Measurements from ENCODE around the gene NMRAL1. TPM values are rescaled to one million over a fixed set of nuclear protein-coding genes. Genes with fewer than 3 reads are reported as not detected.

The NMRAL1 gene
- polyA plus RNA-seq, 1 donor from 2014 or later = 6.3 TPM

GRCh38 chr16:4505356-4506147, 31.1 kb upstream of the NMRAL1 start:
- no peaks in the 10 kb centered on the region for H3K9me2 ChIP-seq (ENCODE audit: insufficient read depth, low read length)
- TF ChIP-seq EP300 (conservative IDR thresholded peaks at IDR 0.05; ENCODE audit: poor library complexity, severe bottlenecking) (no peak), SMC3 (conservative IDR thresholded peaks at IDR 0.05; ENCODE audit: poor library complexity) (no peak), TAF1 (IDR thresholded peaks at IDR 0.05; ENCODE audit: low read depth) (no peak), POLR2AphosphoS5 (IDR thresholded peaks at IDR 0.05) (no peak), EZH2 (IDR thresholded peaks at IDR 0.05; ENCODE audit: borderline replicate concordance, insufficient read depth, low read length, poor library complexity, severe bottlenecking) (no peak)
- TF ChIP-seq, protein P1, sequence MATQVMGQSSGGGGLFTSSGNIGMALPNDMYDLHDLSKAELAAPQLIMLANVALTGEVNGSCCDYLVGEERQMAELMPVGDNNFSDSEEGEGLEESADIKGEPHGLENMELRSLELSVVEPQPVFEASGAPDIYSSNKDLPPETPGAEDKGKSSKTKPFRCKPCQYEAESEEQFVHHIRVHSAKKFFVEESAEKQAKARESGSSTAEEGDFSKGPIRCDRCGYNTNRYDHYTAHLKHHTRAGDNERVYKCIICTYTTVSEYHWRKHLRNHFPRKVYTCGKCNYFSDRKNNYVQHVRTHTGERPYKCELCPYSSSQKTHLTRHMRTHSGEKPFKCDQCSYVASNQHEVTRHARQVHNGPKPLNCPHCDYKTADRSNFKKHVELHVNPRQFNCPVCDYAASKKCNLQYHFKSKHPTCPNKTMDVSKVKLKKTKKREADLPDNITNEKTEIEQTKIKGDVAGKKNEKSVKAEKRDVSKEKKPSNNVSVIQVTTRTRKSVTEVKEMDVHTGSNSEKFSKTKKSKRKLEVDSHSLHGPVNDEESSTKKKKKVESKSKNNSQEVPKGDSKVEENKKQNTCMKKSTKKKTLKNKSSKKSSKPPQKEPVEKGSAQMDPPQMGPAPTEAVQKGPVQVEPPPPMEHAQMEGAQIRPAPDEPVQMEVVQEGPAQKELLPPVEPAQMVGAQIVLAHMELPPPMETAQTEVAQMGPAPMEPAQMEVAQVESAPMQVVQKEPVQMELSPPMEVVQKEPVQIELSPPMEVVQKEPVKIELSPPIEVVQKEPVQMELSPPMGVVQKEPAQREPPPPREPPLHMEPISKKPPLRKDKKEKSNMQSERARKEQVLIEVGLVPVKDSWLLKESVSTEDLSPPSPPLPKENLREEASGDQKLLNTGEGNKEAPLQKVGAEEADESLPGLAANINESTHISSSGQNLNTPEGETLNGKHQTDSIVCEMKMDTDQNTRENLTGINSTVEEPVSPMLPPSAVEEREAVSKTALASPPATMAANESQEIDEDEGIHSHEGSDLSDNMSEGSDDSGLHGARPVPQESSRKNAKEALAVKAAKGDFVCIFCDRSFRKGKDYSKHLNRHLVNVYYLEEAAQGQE (IDR thresholded peaks at IDR 0.05; ENCODE audit: borderline replicate concordance) = no peak
- TF ChIP-seq, protein P2, sequence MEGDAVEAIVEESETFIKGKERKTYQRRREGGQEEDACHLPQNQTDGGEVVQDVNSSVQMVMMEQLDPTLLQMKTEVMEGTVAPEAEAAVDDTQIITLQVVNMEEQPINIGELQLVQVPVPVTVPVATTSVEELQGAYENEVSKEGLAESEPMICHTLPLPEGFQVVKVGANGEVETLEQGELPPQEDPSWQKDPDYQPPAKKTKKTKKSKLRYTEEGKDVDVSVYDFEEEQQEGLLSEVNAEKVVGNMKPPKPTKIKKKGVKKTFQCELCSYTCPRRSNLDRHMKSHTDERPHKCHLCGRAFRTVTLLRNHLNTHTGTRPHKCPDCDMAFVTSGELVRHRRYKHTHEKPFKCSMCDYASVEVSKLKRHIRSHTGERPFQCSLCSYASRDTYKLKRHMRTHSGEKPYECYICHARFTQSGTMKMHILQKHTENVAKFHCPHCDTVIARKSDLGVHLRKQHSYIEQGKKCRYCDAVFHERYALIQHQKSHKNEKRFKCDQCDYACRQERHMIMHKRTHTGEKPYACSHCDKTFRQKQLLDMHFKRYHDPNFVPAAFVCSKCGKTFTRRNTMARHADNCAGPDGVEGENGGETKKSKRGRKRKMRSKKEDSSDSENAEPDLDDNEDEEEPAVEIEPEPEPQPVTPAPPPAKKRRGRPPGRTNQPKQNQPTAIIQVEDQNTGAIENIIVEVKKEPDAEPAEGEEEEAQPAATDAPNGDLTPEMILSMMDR (IDR thresholded peaks at IDR 0.05; ENCODE audit: poor library complexity, severe bottlenecking) = no peak
- H3K9ac ChIP-seq (ENCODE audit: low read length) = no peak overlapping the region
- H2AFZ ChIP-seq (ENCODE audit: low read depth, low read length) = no peak overlapping the region
- no peak overlapping the region for H3K4me2 ChIP-seq (ENCODE audit: low read length)
- H3K27me3 ChIP-seq (ENCODE audit: insufficient read depth, low read depth, low read length) = no peaks in the 10 kb centered on the region
- no peaks in the 10 kb centered on the region for H4K20me1 ChIP-seq (ENCODE audit: insufficient read depth)
- H3F3A ChIP-seq (ENCODE audit: insufficient read depth, low read length, poor library complexity, severe bottlenecking) = no peaks in the 10 kb centered on the region
- no peaks in the 10 kb centered on the region for H3K79me2 ChIP-seq (replicated peaks; ENCODE audit: insufficient read depth, low read length)
- H3K36me3 ChIP-seq (ENCODE audit: insufficient read depth, low read length) = no peaks in the 10 kb centered on the region
- H3K4me3 ChIP-seq (ENCODE audit: low read length) = no peak overlapping the region
- no peak overlapping the region for H3K27ac ChIP-seq (ENCODE audit: low read length)
- H3K9me3 ChIP-seq (ENCODE audit: low read length) = no peaks in the 10 kb centered on the region

DNA sequence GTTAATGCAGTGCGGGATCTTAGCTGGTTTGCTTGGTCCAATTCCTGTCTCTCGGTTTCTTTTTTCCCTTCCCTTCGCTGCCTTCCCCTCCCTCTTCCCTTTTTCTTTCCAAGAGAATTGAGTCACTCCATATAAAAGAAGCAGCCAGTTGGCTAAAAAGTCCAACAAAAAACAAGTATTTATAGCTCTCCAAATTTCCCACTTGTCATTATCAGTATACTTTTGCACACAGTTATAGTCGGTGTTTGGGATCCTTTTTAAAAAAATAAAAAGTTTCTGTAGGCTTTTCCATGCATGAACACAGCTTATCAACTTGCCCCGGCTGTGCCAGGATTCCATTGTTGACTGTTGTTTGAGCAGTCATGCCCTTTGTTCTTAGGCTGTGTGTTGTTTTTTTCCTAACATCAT, 26.6 kb upstream of the NMRAL1 start:
- no peak overlapping the region for H3K4me3 ChIP-seq (ENCODE audit: low read length)
- no peaks in the 10 kb centered on the region for H3K9me2 ChIP-seq (ENCODE audit: insufficient read depth, low read length)
- no peaks in the 10 kb centered on the region for H3K9me3 ChIP-seq (ENCODE audit: low read length)
- no peak overlapping the region for H3K27ac ChIP-seq (ENCODE audit: low read length)
- no peaks in the 10 kb centered on the region for H4K20me1 ChIP-seq (ENCODE audit: insufficient read depth)
- H3K79me2 ChIP-seq (replicated peaks; ENCODE audit: insufficient read depth, low read length) = no peaks in the 10 kb centered on the region
- no peaks in the 10 kb centered on the region for H3K36me3 ChIP-seq (ENCODE audit: insufficient read depth, low read length)
- H2AFZ ChIP-seq (ENCODE audit: low read depth, low read length) = no peak overlapping the region
- H3F3A ChIP-seq (ENCODE audit: insufficient read depth, low read length, poor library complexity, severe bottlenecking) = no peaks in the 10 kb centered on the region
- no peak for TF ChIP-seq MXI1 (conservative IDR thresholded peaks at IDR 0.05; ENCODE audit: poor library complexity, severe bottlenecking)
- no peak for TF ChIP-seq RAD21 (conservative IDR thresholded peaks at IDR 0.05)
- no peak for TF ChIP-seq SMC3 (conservative IDR thresholded peaks at IDR 0.05; ENCODE audit: poor library complexity)
- TF ChIP-seq, protein P2 (IDR thresholded peaks at IDR 0.05; ENCODE audit: poor library complexity, severe bottlenecking) = no peak
- TF ChIP-seq, protein P1 (IDR thresholded peaks at IDR 0.05; ENCODE audit: borderline replicate concordance) = no peak
- no peak for TF ChIP-seq EZH2 (IDR thresholded peaks at IDR 0.05; ENCODE audit: borderline replicate concordance, insufficient read depth, low read length, poor library complexity, severe bottlenecking)
- no peak for TF ChIP-seq EP300 (conservative IDR thresholded peaks at IDR 0.05; ENCODE audit: poor library complexity, severe bottlenecking)
- no peak for TF ChIP-seq POLR2AphosphoS5 (IDR thresholded peaks at IDR 0.05)
- no peak for TF ChIP-seq TAF1 (IDR thresholded peaks at IDR 0.05; ENCODE audit: low read depth)
- no peaks in the 10 kb centered on the region for H3K27me3 ChIP-seq (ENCODE audit: insufficient read depth, low read depth, low read length)
- no peak overlapping the region for H3K4me2 ChIP-seq (ENCODE audit: low read length)
- H3K9ac ChIP-seq (ENCODE audit: low read length) = no peak overlapping the region
